ENCODE data around the gene OR4E1.
"Not testable (repeated sequence)": the region's sequence is repeated elsewhere in the genome, so short reads cannot be mapped to it uniquely, and the experiment has no call there.

OR4E1 gene

DNA sequence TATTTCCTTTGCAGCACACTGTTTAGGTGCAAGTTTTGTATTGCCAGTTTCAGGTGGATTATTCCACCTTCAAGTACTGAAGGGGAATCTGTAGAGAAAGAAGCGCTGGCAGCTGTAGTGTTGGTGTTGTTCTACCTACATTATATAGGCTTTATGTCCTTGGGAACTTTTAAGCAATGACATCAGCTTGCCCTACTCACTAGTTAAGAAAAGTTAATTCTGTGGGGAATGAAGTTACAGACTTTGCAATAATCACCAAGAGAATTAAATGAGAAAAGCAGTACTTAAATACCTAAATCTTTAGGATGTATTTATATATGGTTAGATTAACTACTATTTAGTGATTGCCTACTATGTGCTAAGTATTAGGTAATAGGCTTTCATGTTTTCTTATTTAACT, at the start of gene OR4E1:
Gene OR4E1, minus strand, starts transcription at position 101 of the 400 bp plus-strand sequence. CDS start 2,883 bp downstream, outside the sequence.
- DNase-seq (ENCODE audit: low spot score): no peak

DNA sequence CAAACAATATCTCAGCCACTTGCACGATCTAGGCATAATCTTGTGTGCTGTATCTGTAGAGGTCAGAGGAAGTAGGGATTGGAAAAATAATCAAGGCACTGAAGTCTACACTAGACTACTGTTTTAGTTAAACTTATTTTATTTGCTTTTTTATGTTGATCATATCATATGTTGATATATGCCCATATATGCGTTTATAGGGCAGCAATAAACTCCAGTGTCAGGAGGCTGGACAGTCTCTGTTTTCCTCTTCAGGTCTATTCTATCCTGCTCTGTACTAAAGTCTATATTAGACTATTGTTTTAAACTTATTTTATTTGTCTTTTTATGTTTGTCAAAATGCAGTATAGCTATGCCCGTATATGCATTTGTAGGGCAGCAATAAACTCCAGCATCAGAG, 47.9 kb upstream of the OR4E1 start:
- DNase-seq (ENCODE audit: low spot score): no peak

GRCh38 chr14:21719841-21720240, 46.2 kb upstream of the OR4E1 start:
- DNase-seq (ENCODE audit: low spot score): no peak

GRCh38 chr14:21714318-21714929, 40.8 kb upstream of the OR4E1 start:
- no peak for DNase-seq (ENCODE audit: low spot score)

GRCh38 chr14:21712036-21712435, 38.4 kb upstream of the OR4E1 start:
- no peak for DNase-seq (ENCODE audit: low spot score)

GRCh38 chr14:21711360-21711961, 37.8 kb upstream of the OR4E1 start:
- peak; percentile 68 for DNase-seq (ENCODE audit: low spot score)

DNA sequence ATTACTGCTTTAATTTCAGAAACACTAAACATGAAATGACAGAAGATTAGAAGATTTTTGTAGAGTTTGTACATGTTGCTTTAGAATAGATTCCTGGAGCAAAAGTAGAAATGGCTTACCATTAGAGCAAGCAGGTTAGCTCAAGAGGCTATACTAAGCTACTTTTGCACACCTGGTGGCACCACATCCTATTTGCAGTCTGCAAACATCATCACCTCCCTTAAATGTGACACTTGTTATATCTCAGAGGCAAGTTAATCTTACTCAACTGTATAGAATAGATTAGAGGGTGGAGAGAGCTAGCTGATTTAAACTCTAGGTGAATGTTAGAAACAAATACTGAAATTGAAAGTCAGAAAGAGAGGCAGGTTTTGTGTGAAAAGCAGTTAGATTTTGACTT, 30.7 kb upstream of the OR4E1 start:
- DNase-seq (ENCODE audit: low spot score): no peak

GRCh38 chr14:21703357-21704326, 30.0 kb upstream of the OR4E1 start:
- no peak for DNase-seq (ENCODE audit: low spot score)

GRCh38 chr14:21702316-21702715, 28.7 kb upstream of the OR4E1 start:
- DNase-seq (ENCODE audit: low spot score): no peak

- no peak for DNase-seq (ENCODE audit: low spot score)
Observed at GRCh38 chr14:21699551-21699950, 25.9 kb upstream of the OR4E1 start.

GRCh38 chr14:21698538-21698937, 24.9 kb upstream of the OR4E1 start:
- not testable (repeated sequence) for DNase-seq (ENCODE audit: low spot score)

- DNase-seq (ENCODE audit: low spot score): not testable (repeated sequence)
Observed at GRCh38 chr14:21697662-21698061, 24.0 kb upstream of the OR4E1 start.

DNA sequence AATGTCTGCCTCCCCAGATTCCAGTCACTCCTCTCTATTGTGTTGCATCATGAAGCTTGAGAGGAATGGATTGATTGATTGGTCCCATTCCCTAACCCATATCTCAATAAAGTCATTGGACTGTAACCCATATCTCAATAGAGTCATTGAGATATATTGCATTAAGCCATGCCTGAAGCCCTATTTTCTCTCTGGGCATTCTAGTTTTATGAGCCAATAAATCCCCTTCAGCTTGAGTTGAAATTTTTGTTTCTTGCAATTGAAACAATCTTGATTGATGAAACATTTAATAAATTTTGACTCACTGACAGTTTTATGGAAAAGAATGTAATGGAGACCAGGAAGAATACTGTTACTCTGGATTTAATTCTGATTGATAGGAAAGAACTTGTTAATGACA, 20.8 kb upstream of the OR4E1 start:
- DNase-seq (ENCODE audit: low spot score): no peak

- no peak for DNase-seq (ENCODE audit: low spot score)
Observed at GRCh38 chr14:21686468-21686867, 12.8 kb upstream of the OR4E1 start.

DNA sequence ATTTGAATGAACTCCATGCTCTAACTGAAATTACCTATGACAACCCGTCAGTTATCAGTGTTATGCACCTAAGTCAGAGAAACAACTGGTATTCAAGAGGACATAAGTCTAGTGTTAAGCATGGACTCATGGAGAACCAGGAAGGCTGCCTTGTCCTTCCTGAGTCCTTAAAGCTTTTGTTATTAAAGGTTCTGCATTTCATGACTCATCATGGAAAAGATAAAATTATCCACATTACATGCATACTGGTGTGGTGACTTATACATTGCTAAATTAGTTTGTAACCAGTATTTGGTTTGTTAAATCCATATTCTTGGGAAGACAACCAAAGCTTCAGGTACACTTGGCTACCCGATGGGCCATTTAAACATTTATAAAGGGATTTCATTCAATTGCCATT, 6.5 kb upstream of the OR4E1 start:
- peak; percentile 4 for DNase-seq (ENCODE audit: low spot score)

DNA sequence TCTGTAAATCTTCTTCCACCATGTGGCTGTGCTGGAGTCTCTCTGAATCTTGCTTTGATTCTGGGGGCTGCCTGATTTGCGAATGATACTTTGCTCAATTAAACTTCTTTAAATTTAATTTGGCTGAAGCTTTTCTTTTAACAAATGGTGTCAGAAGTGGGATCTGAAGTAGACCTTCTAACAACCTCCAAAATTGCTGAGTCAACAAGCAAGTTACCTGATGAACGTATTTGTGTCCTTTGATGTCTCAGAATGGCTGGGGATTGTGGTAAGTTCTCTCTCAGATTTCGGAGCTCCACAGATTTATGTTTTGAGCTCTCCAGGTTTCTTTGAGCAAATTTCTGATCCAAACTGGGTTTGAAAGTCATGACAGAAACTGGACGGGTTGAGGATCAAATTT, 1.9 kb upstream of the OR4E1 start:
- no peak for DNase-seq (ENCODE audit: low spot score)

GRCh38 chr14:21672116-21672515, 1.5 kb downstream of the OR4E1 start:
- no peak for DNase-seq (ENCODE audit: low spot score)

GRCh38 chr14:21671371-21671770, 2.2 kb downstream of the OR4E1 start:
- DNase-seq (ENCODE audit: low spot score): no peak

- no peak for DNase-seq (ENCODE audit: low spot score)
Observed at GRCh38 chr14:21669284-21669683, 4.3 kb downstream of the OR4E1 start.

- DNase-seq (ENCODE audit: low spot score): peak; percentile 54
Observed at GRCh38 chr14:21668377-21668776, 5.2 kb downstream of the OR4E1 start.

- no peak for DNase-seq (ENCODE audit: low spot score)
Observed at GRCh38 chr14:21656980-21657379, 16.6 kb downstream of the OR4E1 start.

DNA sequence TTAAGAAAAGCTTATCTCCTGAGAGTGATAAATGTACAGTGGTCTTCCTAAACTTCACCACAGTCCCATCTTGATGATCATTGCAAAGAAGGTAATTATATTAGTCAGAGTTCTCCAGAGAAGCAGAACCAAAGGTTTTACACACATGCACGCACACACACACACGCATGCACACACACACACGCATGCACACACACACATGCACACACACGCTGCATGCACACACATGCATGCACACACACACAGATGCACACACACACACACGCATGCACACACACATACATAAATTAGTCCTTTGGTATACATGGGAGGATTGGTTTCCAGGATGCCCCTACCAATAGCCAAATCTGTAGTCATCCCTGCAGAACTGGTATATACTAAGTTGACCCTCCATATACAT, 19.4 kb downstream of the OR4E1 start:
- DNase-seq (ENCODE audit: low spot score): no peak

DNA sequence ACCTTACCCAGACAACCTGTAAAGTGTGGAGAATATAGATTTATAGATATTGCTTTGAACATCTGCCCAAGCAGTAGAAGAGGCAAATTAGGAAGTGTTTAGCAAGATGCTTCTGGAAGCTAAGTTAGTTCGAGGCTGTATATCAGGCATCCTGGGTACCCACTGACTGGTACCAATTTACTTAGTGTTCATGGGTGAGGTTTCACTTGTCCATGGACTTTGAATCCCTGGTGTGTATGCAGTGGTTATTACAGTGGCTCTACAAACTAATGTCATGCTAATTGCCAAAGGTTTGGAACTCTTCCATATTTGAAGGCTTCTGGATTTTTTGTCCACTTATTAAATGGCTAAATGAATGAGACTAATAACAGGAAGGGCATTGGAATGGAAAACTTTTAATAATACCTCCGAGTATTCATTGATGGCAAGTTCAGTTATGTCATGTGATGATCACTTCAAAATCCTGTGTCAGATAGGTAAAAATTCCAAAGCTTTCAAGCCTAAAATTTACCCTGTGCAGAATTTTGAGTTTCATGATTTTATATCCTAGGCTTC, 20.2 kb downstream of the OR4E1 start, which contains the start of gene OR4E2:
Gene OR4E2, plus strand, starts transcription at position 505 of the 555 bp plus-strand sequence. CDS start 11,248 bp downstream, outside the sequence.
- no peak for DNase-seq (ENCODE audit: low spot score)

Data from RKO (cell line).